Right ventricle myocardium superior (tissue), 1 donor: Measurements from ENCODE around the gene DGLUCY. TPM values are rescaled to one million over a fixed set of nuclear protein-coding genes. Genes with fewer than 3 reads are reported as not detected.
"Not testable (repeated sequence)": the region's sequence is repeated elsewhere in the genome, so short reads cannot be mapped to it uniquely, and the experiment has no call there.

Experiments
- ATAC-seq: fragments of 200-7000 bp; cut with Tn5 transposase; one replicate; pipeline ENCODE4 v1.9.1; 2020; ENCODE audit warnings: mild to moderate bottlenecking; ENCODE audit not compliant: poor library complexity
- DNase-seq: peaks from one replicate; pipeline ENCODE4 v3.0.0-alpha.2; 2020
- intact Hi-C: fragments of 100-400 bp; cut with DNase I; formaldehyde crosslinking; loops from one replicate; pipeline ENCODE4 v1.11.2; 2022
- total RNA-seq: library from RNA; stranded (reverse); fragmentation: NEBNext Ultra II Directional; extraction: Animal tissue kit (Norgen Biotek cat#: 25700); gene quantifications from one replicate; pipeline ENCODE4 v1.2.1, GENCODE V29; 2021
- donor health status: DM: no; HTN: yes; CAD: no; lungs with severe emphysema.

Gene DGLUCY
- total RNA-seq, 1 donor from 2014 or later: 240 TPM

DNA sequence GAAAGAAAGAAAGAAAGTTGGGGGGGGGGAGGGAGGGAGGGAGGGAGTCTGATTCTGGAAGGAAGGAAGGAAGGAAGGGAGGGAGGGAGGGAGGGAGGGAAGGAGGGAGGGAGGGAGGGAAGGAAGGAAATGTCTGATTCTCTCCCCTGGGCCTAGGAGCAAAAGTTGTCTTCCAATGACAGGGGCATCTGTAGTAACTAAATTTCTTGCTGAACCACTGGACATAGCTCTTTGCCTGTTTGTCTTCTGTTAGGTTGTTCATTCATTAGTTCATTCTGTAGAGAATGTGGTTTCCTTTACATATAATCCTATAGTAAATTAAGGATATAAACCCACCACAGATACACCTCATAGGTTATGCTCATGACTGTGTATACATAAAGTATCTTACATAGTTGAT is 70.7 kb downstream of the DGLUCY start:
- ATAC-seq (no peak), DNase-seq (no peak)
- intact Hi-C loops: loop anchor here (5.0 kb wide), 1 partner anchor 98 kb away; no protein-coding TSS in a partner anchor

GRCh38 chr14:91185721-91186120 is 71.8 kb downstream of the DGLUCY start:
- intact Hi-C loops: no loop called here
- DNase-seq: no peak
- no peak for ATAC-seq

DNA sequence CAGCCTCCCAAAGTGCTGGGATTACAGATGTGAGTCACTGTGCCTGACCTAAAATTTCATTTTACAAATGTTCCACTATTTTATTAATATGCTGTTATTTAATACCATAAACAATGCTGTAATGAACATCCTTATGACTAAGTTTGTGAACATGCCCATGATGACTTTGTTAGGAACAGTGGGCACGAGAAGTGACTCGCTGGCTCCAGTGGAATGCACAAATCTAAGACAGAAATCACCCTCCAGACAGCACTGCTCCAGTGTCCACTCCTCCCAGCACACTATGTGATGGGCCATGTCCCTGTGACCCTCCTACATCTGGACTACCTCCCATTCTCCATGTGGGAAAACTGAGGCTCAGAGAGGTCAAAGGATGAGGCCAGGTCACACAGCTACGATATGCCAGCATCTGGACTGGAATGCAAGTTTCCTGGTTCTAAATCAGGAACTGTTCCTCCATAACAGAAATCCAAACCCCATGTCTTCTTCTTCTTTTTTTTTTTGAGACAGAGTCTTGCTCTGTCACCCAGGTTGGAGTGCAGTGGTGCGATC is 72.7 kb downstream of the DGLUCY start:
- no peak for ATAC-seq

DNA sequence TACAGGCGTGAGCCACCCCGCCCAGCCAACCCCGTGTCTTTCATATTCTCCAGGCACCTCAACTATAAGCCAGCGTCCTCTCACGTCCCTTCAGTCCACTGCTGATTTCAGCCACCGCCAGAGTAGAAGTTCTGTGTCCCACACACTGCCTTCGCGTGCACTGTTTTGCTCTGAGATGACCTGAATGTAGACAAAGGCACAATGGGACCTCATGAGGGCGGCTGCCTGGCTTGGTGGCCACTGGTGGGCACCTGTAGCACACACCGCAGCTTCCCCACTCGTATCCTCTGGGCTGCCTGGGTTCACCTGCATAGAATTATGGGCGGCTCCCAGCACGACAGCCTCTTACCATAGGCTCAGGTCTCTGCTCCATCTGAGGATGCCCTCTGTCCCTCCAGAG is 73.4 kb downstream of the DGLUCY start:
- no peak for DNase-seq
- intact Hi-C loops: no loop called here
- ATAC-seq: no peak

More for the DNA sequence above, 72.7 kb downstream of the DGLUCY start:
- intact Hi-C loops: no loop called here
- DNase-seq: no peak

DNA sequence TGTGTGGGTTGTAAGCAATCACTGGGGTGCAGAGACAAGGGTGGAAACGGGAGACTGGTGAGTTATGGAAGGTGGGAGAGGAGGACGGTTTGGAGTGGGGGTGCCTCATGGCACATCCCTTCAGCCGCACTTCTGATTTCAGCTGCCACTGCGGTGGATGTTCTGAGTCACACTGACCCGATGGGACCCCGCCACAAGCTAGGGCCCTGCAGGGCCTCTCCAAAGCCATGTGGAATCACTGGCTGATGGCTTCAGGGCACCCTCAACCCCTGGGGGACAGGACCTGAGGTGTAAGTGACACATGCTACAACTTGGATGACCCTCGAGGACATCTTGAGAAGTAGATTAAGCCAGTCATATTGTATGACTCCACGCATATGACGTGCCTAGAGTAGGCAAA is 77.0 kb downstream of the DGLUCY start:
- no peak for DNase-seq
- no peak for ATAC-seq
- intact Hi-C loops: no loop called here

- ATAC-seq (peak; percentile 43), DNase-seq (no peak)
- intact Hi-C loops: no loop called here
Measured at GRCh38 chr14:91193069-91193468, 79.2 kb downstream of the DGLUCY start.

GRCh38 chr14:91195881-91196280 is 82.0 kb downstream of the DGLUCY start:
- no peak for ATAC-seq
- intact Hi-C loops: no loop called here
- DNase-seq: no peak

DNA sequence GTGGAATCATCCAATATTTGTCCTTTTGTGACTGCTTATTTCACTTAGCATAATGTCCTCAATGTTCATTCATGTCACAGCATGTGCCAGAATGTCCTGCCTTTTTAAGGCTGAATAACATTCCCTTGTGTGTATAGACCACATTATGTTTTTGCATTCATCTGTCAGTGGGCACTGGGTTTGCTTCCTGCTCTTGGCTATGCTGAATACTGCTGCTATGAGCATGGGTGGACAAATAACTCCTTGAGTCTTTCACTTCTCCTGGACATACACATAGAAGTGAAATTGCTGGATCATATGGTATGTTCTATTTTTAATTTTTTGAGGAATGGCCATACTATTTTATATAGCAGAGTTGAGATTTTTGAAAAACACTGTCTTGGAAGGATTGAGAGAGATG is 83.8 kb downstream of the DGLUCY start:
- no peak for ATAC-seq
- intact Hi-C loops: no loop called here
- no peak for DNase-seq

- ATAC-seq, intact Hi-C loops, DNase-seq: not testable (repeated sequence)
Measured at GRCh38 chr14:91200802-91201201, 86.9 kb downstream of the DGLUCY start.

- ATAC-seq (peak; percentile 69), DNase-seq (peak; percentile 76)
- intact Hi-C loops: no loop called here
Measured at GRCh38 chr14:91202234-91202974, 88.5 kb downstream of the DGLUCY start.

DNA sequence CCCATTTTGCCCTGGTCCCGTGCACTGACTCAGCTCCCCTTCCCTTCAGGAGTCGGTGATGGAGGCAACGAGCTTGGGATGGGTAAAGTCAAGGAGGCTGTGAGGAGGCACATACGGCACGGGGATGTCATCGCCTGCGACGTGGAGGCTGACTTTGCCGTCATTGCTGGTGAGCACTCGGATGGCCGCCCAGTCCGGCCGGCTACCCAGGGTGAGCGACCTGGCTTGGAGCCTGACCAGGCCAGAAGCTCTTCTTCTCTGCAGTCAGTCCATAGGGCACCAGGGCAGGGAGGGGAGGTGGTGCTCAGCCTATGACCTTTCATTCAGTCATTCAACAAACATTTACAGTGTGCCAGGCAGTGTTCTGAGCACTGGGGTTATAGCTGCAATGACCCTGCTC is 90.8 kb downstream of the DGLUCY start:
- DNase-seq: no peak
- intact Hi-C loops: no loop called here
- ATAC-seq: no peak

- ATAC-seq (no peak), DNase-seq (no peak)
- intact Hi-C loops: no loop called here
Measured at GRCh38 chr14:91205459-91205858, 91.6 kb downstream of the DGLUCY start.

DNA sequence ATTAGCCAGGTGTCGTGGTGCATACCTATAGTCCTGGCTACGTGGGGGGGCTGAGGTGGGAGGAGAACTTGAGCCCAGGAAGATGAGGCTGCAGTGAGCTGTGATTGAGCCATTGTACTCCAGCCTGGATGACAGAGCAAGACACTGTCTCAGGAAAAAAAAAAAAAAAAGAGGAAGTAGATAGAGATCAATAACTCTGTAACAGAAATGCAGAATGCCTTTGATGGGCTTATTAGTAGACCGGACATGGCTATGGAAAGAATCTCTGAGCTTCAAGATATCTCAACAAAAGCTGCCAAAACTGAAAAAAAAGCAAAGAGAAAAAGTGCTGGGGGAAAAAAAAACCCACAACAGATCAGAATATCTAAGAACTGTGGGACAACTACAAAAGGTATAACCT is 93.1 kb downstream of the DGLUCY start:
- intact Hi-C loops: no loop called here
- ATAC-seq: no peak
- DNase-seq: no peak

GRCh38 chr14:91211017-91211416 is 97.1 kb downstream of the DGLUCY start:
- no peak for ATAC-seq
- no peak for DNase-seq
- intact Hi-C loops: no loop called here

DNA sequence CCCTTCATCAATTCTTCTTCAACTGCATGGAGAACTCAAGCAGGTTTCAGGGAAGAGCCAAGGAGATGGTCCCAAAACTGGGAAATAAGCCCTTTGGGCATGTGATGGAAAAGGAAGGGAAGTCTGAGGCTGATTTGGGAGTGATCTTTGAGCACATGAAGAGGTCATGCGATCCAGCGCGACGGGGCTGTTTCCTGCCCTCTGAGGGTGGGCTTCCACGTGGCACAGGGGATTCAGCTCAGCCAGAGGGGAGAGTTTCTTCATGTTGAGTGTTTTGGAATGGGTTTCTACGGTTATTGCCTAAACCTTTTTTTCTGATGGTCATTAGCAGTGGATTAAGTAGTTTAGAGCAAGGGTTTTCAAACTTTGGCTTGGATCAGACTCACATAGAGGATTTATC is 100.4 kb downstream of the DGLUCY start:
- DNase-seq (no peak), ATAC-seq (no peak)
- intact Hi-C loops: no loop called here

DNA sequence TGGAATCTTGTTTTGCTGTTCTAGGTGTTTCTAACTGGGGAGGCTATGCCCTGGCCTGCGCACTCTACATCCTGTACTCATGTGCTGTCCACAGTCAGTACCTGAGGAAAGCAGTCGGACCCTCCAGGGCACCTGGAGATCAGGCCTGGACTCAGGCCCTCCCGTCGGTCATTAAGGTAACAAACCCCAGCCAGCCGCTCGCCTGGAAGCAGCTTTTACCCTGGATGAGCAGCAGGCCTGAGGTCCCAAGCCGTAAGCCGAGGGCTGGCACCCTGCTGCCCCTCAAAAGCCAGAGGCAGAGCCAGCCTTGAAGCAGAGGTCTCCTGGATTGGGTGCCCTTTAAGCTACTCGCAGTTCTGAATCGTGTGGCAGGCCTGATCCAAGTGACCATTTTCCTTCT is 101.5 kb downstream of the DGLUCY start:
- DNase-seq (no peak), ATAC-seq (no peak)
- intact Hi-C loops: no loop called here

DNA sequence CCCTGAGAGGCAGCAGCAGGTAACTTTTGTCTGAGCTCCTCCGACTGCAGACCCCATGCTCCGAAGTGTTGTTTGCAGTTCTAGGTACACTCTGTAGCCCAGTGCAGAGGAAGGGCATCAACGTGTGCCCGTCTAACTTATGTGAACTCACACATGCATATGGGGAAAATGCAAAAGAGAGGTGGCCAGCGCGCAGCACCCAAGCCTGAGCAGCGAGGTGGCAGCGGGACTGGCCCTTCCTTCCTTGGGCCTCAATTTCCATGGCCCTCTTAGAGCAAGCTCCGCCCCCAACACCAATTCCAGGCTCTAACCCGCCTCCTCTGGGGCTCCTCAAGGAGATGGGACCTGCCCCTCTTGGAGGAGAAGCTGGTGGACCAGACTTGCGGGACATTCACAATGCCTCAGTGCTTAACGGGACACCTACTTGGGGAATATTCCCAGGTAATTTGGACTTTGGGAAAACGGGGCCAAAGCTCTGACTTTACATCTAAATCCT is 102.9 kb downstream of the DGLUCY start:
- intact Hi-C loops: no loop called here
- ATAC-seq (no peak), DNase-seq (no peak)

DNA sequence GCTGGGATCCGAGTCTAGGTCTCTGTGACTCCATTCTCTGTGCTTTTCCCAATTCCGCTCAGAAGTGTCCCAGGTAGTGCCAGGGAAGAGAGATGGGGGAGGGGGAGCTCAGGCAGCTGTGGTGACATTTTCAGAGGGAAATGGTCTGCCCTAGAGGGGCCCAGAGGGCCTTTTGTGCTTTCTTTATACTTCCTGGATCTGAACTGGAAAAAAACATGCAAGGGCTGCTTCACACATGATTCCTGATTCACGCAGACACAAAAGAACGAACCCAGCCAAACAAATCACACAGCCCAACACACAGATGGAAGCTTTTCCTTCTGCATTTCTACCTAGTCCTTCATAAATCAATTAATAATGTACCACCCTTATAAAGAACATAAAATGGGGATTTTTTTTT is 104.1 kb downstream of the DGLUCY start:
- intact Hi-C loops: no loop called here
- ATAC-seq (no peak), DNase-seq (no peak)

DNA sequence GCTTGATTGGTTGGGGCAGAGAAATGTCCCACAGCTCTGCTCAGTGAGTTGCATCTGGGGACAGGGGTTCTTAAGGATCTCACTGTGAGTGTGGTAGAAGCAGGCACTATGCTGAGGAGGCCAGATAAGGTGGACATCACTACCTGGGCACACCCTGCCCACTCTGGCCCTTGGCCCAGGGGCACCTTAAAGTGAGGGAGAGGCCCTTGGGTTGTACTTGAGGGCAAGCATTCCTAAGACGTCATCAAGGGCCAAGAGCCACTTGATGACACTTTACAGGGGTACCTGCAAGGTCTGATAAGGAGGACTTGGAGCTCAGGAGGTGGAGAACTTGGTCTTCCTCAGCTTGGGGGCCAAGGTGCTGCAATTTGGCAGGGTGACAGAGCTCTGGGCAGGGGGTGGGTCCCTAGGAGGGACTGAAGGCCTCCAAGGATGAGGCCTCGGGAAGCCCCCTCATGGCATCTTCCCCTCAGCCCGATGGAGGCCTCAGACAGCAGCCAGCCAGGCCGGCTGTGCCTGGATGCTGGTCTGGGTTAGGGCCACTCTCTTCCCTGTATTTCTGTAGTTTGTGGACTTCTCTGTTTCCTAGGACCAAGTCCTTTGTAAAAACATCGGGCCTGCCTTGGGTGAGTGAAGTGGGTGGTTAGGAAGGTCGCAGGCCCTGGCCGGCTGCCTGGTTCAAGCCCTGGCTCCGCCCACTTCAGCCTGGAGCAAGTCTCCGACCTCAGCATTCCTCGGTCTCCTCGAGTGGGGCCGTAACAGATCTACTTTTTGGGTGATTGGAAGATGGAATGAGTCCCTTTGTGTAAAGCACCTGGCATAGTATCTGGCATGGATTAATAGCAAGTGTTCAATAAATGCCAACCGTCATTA is 105.9 kb downstream of the DGLUCY start:
- intact Hi-C loops: no loop called here
- DNase-seq: peak; percentile 58
- ATAC-seq: peak; percentile 68

GRCh38 chr14:91220581-91221000 is 106.7 kb downstream of the DGLUCY start:
- DNase-seq (no peak), ATAC-seq (no peak)
- intact Hi-C loops: no loop called here
